Esophagus squamous epithelium (tissue), 5 donors: ENCODE results near the gene CEP128. TPM values are rescaled to one million over a fixed set of nuclear protein-coding genes. Genes with fewer than 3 reads are reported as not detected.

Source experiments
- DNase-seq: peaks from one replicate; lab custom pipeline; 2025; lab: John Stamatoyannopoulos, UW
- H3K27ac ChIP-seq, 4 donors: fragments of 200-600 bp; sonication (generic); one replicate each; pipeline ENCODE4 v1.5.1; 2016 to 2019; ENCODE audit warnings: mild to moderate bottlenecking in 1 of 4
- H3K27me3 ChIP-seq, 4 donors: fragments of 200-600 bp; sonication (generic); 1 replicate in 3 of 4; 2 replicates in 1 of 4; pipeline versions ENCODE4 v1.5.1 to v1.6.0; 2017 to 2021; ENCODE audit warnings: antibody characterized with exemption in 1 of 4
- H3K36me3 ChIP-seq, 3 donors: fragments of 200-600 bp; sonication (generic); one replicate each; pipeline ENCODE4 v1.5.1; 2016 to 2019
- H3K4me1 ChIP-seq, 3 donors: fragments of 200-600 bp; sonication (generic); one replicate each; pipeline ENCODE4 v1.5.1; 2017 to 2019
- H3K4me3 ChIP-seq, 4 donors: fragments of 200-600 bp; sonication (generic); 1 replicate in 3 of 4; 2 replicates in 1 of 4; pipeline ENCODE4 v1.5.1; 2016 to 2019; ENCODE audit warnings: mild to moderate bottlenecking in 2 of 4, moderate library complexity in 1 of 4
- H3K9me3 ChIP-seq, 3 donors: fragments of 200-600 bp; sonication (generic); one replicate each; pipeline ENCODE4 v1.5.1; 2016 to 2019
- CTCF ChIP-seq, 6 experiments: fragments of 450-650 bp in 4 of 6; fragments of 200-600 bp in 2 of 6; sonication (generic) in 2 of 6; IDR thresholded peaks; one replicate each; pipeline ENCODE4 v1.5.1; 2016 to 2019; ENCODE audit warnings: antibody characterized with exemption in 6 of 6, mild to moderate bottlenecking in 4 of 6, moderate library complexity in 4 of 6
- POLR2A ChIP-seq, 4 donors: fragments of 450-650 bp; IDR thresholded peaks; one replicate each; pipeline ENCODE4 v1.6.1; 2017; ENCODE audit warnings: antibody characterized with exemption in 4 of 4, mild to moderate bottlenecking in 4 of 4, moderate library complexity in 3 of 4
- WGBS, 2 donors: methylation state at CpG; one replicate each; pipeline ENCODE4 v1.1.5; 2018; 5-methylcytosine and 5-hydroxymethylcytosine counted together
- intact Hi-C: fragments of 100-400 bp; cut with DNase I; formaldehyde crosslinking; loops from one replicate; pipeline ENCODE4 v1.15.0; 2022
- total RNA-seq, 4 donors: library from RNA; depleted of rRNA; stranded (reverse); fragments of >200 nt; gene quantifications; one replicate each; pipeline ENCODE4 v1.1.0, GENCODE V29; 2016
- donor health status: DM: yes; HTN: yes; CAD: no.

CEP128 gene
- total RNA-seq, 4 donors from 2014 or later = 2.0 to 12.6 (median 5.4) TPM

- Histone ChIP-seq H3K9me3 (no peaks in the 10 kb centered on the region), H3K4me1 (no peaks in the 10 kb centered on the region), H3K4me3 (no peak overlapping the region), H3K36me3 (no peaks in the 10 kb centered on the region), H3K27me3 (no peaks in the 10 kb centered on the region), H3K27ac (no peak overlapping the region)
- 59 to 63% methylated on average over 5 of the region's 5 CpGs for WGBS, 2 donors
- intact Hi-C loops = no loop called here
- no peak for DNase-seq
- TF ChIP-seq CTCF (IDR thresholded peaks at IDR 0.05) = no peak
- TF ChIP-seq POLR2A (IDR thresholded peaks at IDR 0.05) = no peak
These were observed 473.0 kb downstream of the CEP128 start for GRCh38 chr14:80468331-80469122.

GRCh38 chr14:80465546-80466220, 475.9 kb downstream of the CEP128 start:
- intact Hi-C loops = no loop called here

GRCh38 chr14:80464531-80465149, 476.9 kb downstream of the CEP128 start:
- Histone ChIP-seq H3K27me3 (no peaks in the 10 kb centered on the region), H3K4me3 (no peak overlapping the region), H3K4me1 (no peaks in the 10 kb centered on the region), H3K36me3 (no peaks in the 10 kb centered on the region), H3K27ac (no peak overlapping the region), H3K9me3 (no peaks in the 10 kb centered on the region)
- no peak for DNase-seq
- 82% methylated on average over 12 to 15 of the region's 15 CpGs for WGBS, 2 donors
- intact Hi-C loops = no loop called here
- TF ChIP-seq POLR2A (IDR thresholded peaks at IDR 0.05) (no peak), CTCF (IDR thresholded peaks at IDR 0.05) (no peak)

More at GRCh38 chr14:80465546-80466220, 475.9 kb downstream of the CEP128 start:
- Histone ChIP-seq H3K4me3 (no peak overlapping the region), H3K36me3 (no peaks in the 10 kb centered on the region), H3K4me1 (no peaks in the 10 kb centered on the region), H3K27me3 (no peaks in the 10 kb centered on the region), H3K27ac (no peak overlapping the region), H3K9me3 (no peaks in the 10 kb centered on the region)
- WGBS, 2 donors = 89 to 90% methylated on average over 4 to 7 of the region's 7 CpGs
- no peak for TF ChIP-seq CTCF (IDR thresholded peaks at IDR 0.05)
- TF ChIP-seq POLR2A (IDR thresholded peaks at IDR 0.05) = no peak
- DNase-seq = no peak

GRCh38 chr14:80456209-80456608, 485.3 kb downstream of the CEP128 start:
- intact Hi-C loops = no loop called here
- TF ChIP-seq POLR2A (IDR thresholded peaks at IDR 0.05) (no peak), CTCF (IDR thresholded peaks at IDR 0.05) (no peak)
- Histone ChIP-seq H3K9me3 (peaks cover 0 to 1% (median under 1%) of the 10 kb centered on the region in 3 donors), H3K36me3 (no peaks in the 10 kb centered on the region), H3K4me1 (no peaks in the 10 kb centered on the region), H3K27me3 (no peaks in the 10 kb centered on the region), H3K27ac (no peak overlapping the region), H3K4me3 (no peak overlapping the region)
- DNase-seq = no peak
- WGBS, 2 donors = 86 to 92% methylated on average over 1 of the region's 1 CpG

GRCh38 chr14:80455031-80455430, 486.5 kb downstream of the CEP128 start:
- Histone ChIP-seq H3K36me3 (no peaks in the 10 kb centered on the region), H3K27ac (no peak overlapping the region), H3K27me3 (no peaks in the 10 kb centered on the region), H3K9me3 (peaks cover 0 to 11% (median 6%) of the 10 kb centered on the region in 3 donors), H3K4me1 (no peaks in the 10 kb centered on the region), H3K4me3 (no peak overlapping the region)
- intact Hi-C loops = no loop called here
- WGBS, 2 donors = 78 to 83% methylated on average over 6 of the region's 6 CpGs
- TF ChIP-seq POLR2A (IDR thresholded peaks at IDR 0.05) (no peak), CTCF (IDR thresholded peaks at IDR 0.05) (no peak)
- no peak for DNase-seq
